ENCODE data around the gene ZFTA.
A peak's percentile ranks its signal among the peaks of the same experiment; 100 is the strongest.
"Not testable (repeated sequence)": the region's sequence is repeated elsewhere in the genome, so short reads cannot be mapped to it uniquely, and the experiment has no call there.

Gene ZFTA

GRCh38 chr11:63768237-63769041 is at the start of gene ZFTA:
TSS of gene ZFTA (minus strand) at chr11:63768775. CDS start at chr11:63768622, 153 bp downstream.
- DNase-seq = peak; percentile 8 to 64 (median 28)

GRCh38 chr11:63817758-63818498 is 49.4 kb upstream of the ZFTA start:
- no peak for DNase-seq

- DNase-seq = no peak
Observed at GRCh38 chr11:63816732-63817131, 48.2 kb upstream of the ZFTA start.

GRCh38 chr11:63816166-63816565 is 47.6 kb upstream of the ZFTA start:
- no peak for DNase-seq

GRCh38 chr11:63814383-63814736 is 45.8 kb upstream of the ZFTA start:
- DNase-seq = no peak

- no peak for DNase-seq
Observed at GRCh38 chr11:63813563-63814382, 45.2 kb upstream of the ZFTA start.

GRCh38 chr11:63813035-63813562 is 44.5 kb upstream of the ZFTA start, which contains the start of gene SPINDOC:
TSS of gene SPINDOC (plus strand) at chr11:63813456. CDS start at chr11:63813687, 231 bp downstream.
- peak in 3 of 4 experiments; percentile 17 to 42 (median 19) for DNase-seq

GRCh38 chr11:63811522-63811921 is 42.9 kb upstream of the ZFTA start:
- DNase-seq = no peak

- not testable (repeated sequence) for DNase-seq
Observed at GRCh38 chr11:63810383-63810782, 41.8 kb upstream of the ZFTA start.

- DNase-seq = no peak
Observed at GRCh38 chr11:63805844-63806415, 37.4 kb upstream of the ZFTA start.

- no peak for DNase-seq
Observed at GRCh38 chr11:63804259-63804658, 35.7 kb upstream of the ZFTA start.

- DNase-seq = no peak
Observed at GRCh38 chr11:63802637-63803414, 34.3 kb upstream of the ZFTA start.

GRCh38 chr11:63800921-63801320 is 32.3 kb upstream of the ZFTA start:
- no peak for DNase-seq

- DNase-seq = no peak
Observed at GRCh38 chr11:63795066-63795465, 26.5 kb upstream of the ZFTA start.

- no peak for DNase-seq
Observed at GRCh38 chr11:63793161-63793560, 24.6 kb upstream of the ZFTA start.

- no peak for DNase-seq
Observed at GRCh38 chr11:63791495-63792167, 23.1 kb upstream of the ZFTA start.

- DNase-seq = no peak
Observed at GRCh38 chr11:63785823-63786222, 17.2 kb upstream of the ZFTA start.

- DNase-seq = no peak
Observed at GRCh38 chr11:63783925-63784592, 15.5 kb upstream of the ZFTA start.

GRCh38 chr11:63782749-63783148 is 14.2 kb upstream of the ZFTA start:
- DNase-seq = no peak

GRCh38 chr11:63779039-63779438 is 10.5 kb upstream of the ZFTA start:
- no peak for DNase-seq

- DNase-seq = no peak
Observed at GRCh38 chr11:63775191-63775590, 6.6 kb upstream of the ZFTA start.
